IMR-90 (cell line): ENCODE measurements around the gene ELL. TPM values are rescaled to one million over a fixed set of nuclear protein-coding genes. Genes with fewer than 3 reads are reported as not detected.

Experiments
- ATAC-seq: fragments of 200-7000 bp; cut with Tn5 transposase; 2 replicates; pipeline ENCODE4 v1.9.1; 2020; ENCODE audit warnings: low read depth, mild to moderate bottlenecking, moderate library complexity
- BruUV-seq: library from RNA; stranded (reverse); fragments of 400-500 nt; replicated peaks from 2 replicates; lab custom pipeline; 2021; lab: Mats Ljungman, UMichigan
- CTCF ChIA-PET: fragments of 300-600 bp; formaldehyde crosslinking; extraction: SDS; loops from one replicate; lab custom pipeline; 2021; ENCODE audit warnings: antibody characterized with exemption; lab: Yijun Ruan, JAX
- POLR2A ChIA-PET: fragments of 300-600 bp; sonication (Branson Sonifier 250); formaldehyde crosslinking; loops from one replicate; lab custom pipeline; 2022; ENCODE audit warnings: antibody characterized with exemption; ENCODE audit not compliant: unreplicated experiment; lab: Charles Lee
- DNase-seq: peaks from one replicate; pipeline ENCODE4 v3.0.0; 2013
- H2AFZ ChIP-seq: replicated peaks from 2 replicates; pipeline ENCODE3; 2013; ENCODE audit warnings: low read length, mild to moderate bottlenecking; ENCODE audit not compliant: poor library complexity
- H2AK5ac ChIP-seq: 2 replicates; pipeline ENCODE4 v1.6.1; 2013; ENCODE audit warnings: low read depth, low read length, inconsistent platforms
- H2AK9ac ChIP-seq: replicated peaks from 2 replicates; pipeline ENCODE3; 2013; ENCODE audit warnings: mild to moderate bottlenecking, low read depth, low read length, moderate library complexity; ENCODE audit not compliant: poor library complexity
- H2BK120ac ChIP-seq: 2 replicates; pipeline ENCODE4 v1.6.1; 2013; ENCODE audit warnings: low read depth, low read length, inconsistent platforms
- H2BK15ac ChIP-seq: 3 replicates; pipeline ENCODE4 v1.6.1; 2013; ENCODE audit warnings: low read depth, low read length, inconsistent platforms
- H2BK20ac ChIP-seq: 2 replicates; pipeline ENCODE4 v1.6.1; 2013; ENCODE audit warnings: low read depth, mild to moderate bottlenecking, inconsistent platforms, low read length, moderate library complexity
- H2BK5ac ChIP-seq: 2 replicates; pipeline ENCODE4 v1.6.1; 2013; ENCODE audit warnings: mild to moderate bottlenecking, low read depth, low read length, inconsistent platforms; ENCODE audit not compliant: poor library complexity, severe bottlenecking
- H3K14ac ChIP-seq: replicated peaks from 2 replicates; pipeline ENCODE4 v1.6.1; 2013; ENCODE audit warnings: low read depth, low read length, inconsistent platforms
- H3K18ac ChIP-seq: 2 replicates; pipeline ENCODE4 v1.6.1; 2013; ENCODE audit warnings: low read depth, low read length, control low read depth
- H3K23ac ChIP-seq: 2 replicates; pipeline ENCODE4 v1.6.1; 2013; ENCODE audit warnings: low read depth, low read length, inconsistent platforms
- H3K27ac ChIP-seq: 2 replicates; pipeline ENCODE4 v1.5.1; 2013; ENCODE audit warnings: mild to moderate bottlenecking, control low read depth, low read length; ENCODE audit not compliant: insufficient read depth
- H3K27me3 ChIP-seq: 2 replicates; pipeline ENCODE4 v1.6.1; 2013; ENCODE audit warnings: low read length; ENCODE audit not compliant: control insufficient read depth, insufficient read depth
- H3K36me3 ChIP-seq: 2 replicates; pipeline ENCODE4 v1.6.1; 2013; ENCODE audit warnings: low read length, mixed read lengths; ENCODE audit not compliant: control insufficient read depth, insufficient read depth
- H3K4ac ChIP-seq: 2 replicates; pipeline ENCODE4 v1.6.1; 2013; ENCODE audit warnings: low read depth, low read length, inconsistent platforms
- H3K4me1 ChIP-seq: 2 replicates; pipeline ENCODE4 v1.6.1; 2013; ENCODE audit warnings: low read length, mixed read lengths; ENCODE audit not compliant: control insufficient read depth, insufficient read depth
- H3K4me2 ChIP-seq: 2 replicates; pipeline ENCODE4 v1.6.1; 2013; ENCODE audit warnings: low read depth, mild to moderate bottlenecking, control low read depth, low read length, moderate library complexity
- H3K4me3 ChIP-seq: 2 replicates; pipeline ENCODE4 v1.5.1; 2013; ENCODE audit warnings: low read depth, mild to moderate bottlenecking, control low read depth, low read length, moderate library complexity; ENCODE audit not compliant: insufficient read depth
- H3K56ac ChIP-seq: 2 replicates; pipeline ENCODE4 v1.6.1; 2013; ENCODE audit warnings: low read length, inconsistent platforms; ENCODE audit not compliant: insufficient read depth; ENCODE audit errors: extremely low read depth
- H3K79me1 ChIP-seq, 2 experiments: 2 replicates each; pipeline ENCODE4 v1.6.1; 2013; ENCODE audit warnings: low read length in 2 of 2, inconsistent platforms in 1 of 2, low read depth in 1 of 2
- H3K9ac ChIP-seq: 2 replicates; pipeline ENCODE4 v1.6.1; 2013; ENCODE audit warnings: low read depth, low read length, control low read depth
- H3K9me1 ChIP-seq: 2 replicates; pipeline ENCODE4 v1.6.1; 2013; ENCODE audit warnings: low read length, inconsistent platforms; ENCODE audit not compliant: insufficient read depth
- H3K9me3 ChIP-seq: 2 replicates; pipeline ENCODE4 v1.6.1; 2013; ENCODE audit warnings: low read length; ENCODE audit not compliant: control insufficient read depth, insufficient read depth
- H4K20me1 ChIP-seq: 2 replicates; pipeline ENCODE4 v1.6.1; 2013; ENCODE audit warnings: low read length, inconsistent platforms; ENCODE audit not compliant: insufficient read depth
- H4K5ac ChIP-seq: 2 replicates; pipeline ENCODE4 v1.6.1; 2013; ENCODE audit warnings: mild to moderate bottlenecking, low read depth, low read length, control low read depth
- H4K8ac ChIP-seq, 2 experiments: 2 replicates each; pipeline ENCODE4 v1.6.1; 2013; ENCODE audit warnings: low read depth in 2 of 2, low read length in 2 of 2, control low read depth in 1 of 2, inconsistent platforms in 1 of 2
- H4K91ac ChIP-seq: 2 replicates; pipeline ENCODE4 v1.6.1; 2013; ENCODE audit warnings: low read depth, low read length, inconsistent platforms; ENCODE audit not compliant: insufficient read depth
- ELK1 ChIP-seq: fragments of 150-350 bp; IDR thresholded peaks from 2 replicates; pipeline ENCODE4 v1.6.1; 2016; ENCODE audit warnings: low read depth, mild to moderate bottlenecking, low read length, moderate library complexity, borderline replicate concordance
- POLR2A ChIP-seq: IDR thresholded peaks from 2 replicates; pipeline ENCODE4 v1.6.1; 2012; ENCODE audit warnings: mild to moderate bottlenecking, low read depth, low read length
- WGBS, 2 experiments: methylation state at CpG; one replicate each; pipeline versions ENCODE4 v1.1.5 to v1.1.7; 2013; ENCODE audit warnings: missing lambda C conversion rate in 2 of 2; ENCODE audit not compliant: insufficient read length in 1 of 2; ENCODE audit errors: extremely low coverage in 2 of 2; 5-methylcytosine and 5-hydroxymethylcytosine counted together
- dilution Hi-C: fragments of 300-500 bp; cut with HindIII; formaldehyde crosslinking; loops from one replicate; pipeline ENCODE4 v1.14.3; 2018; ENCODE audit warnings: low sequenced_read_pairs; ENCODE audit not compliant: unreplicated experiment
- in situ Hi-C: fragments of 300-500 bp; cut with MboI; formaldehyde crosslinking; loops from 3 replicates; pipeline ENCODE4 v1.14.3; 2019; ENCODE audit warnings: low sequenced_read_pairs, inconsistent platforms, mixed read lengths
- intact Hi-C: fragments of 100-400 bp; cut with micrococcal nuclease; formaldehyde crosslinking; loops from 2 replicates; pipeline ENCODE4 v1.10.0; 2022
- polyA plus RNA-seq, 3 experiments: library from polyadenylated mRNA; depleted of rRNA; stranded (reverse); fragments of >200 nt; gene quantifications; 2 replicates each; pipeline ENCODE4 v1.2.3, GENCODE V29; 2012; ENCODE audit warnings: low replicate concordance in 1 of 3
- total RNA-seq: library from RNA; depleted of rRNA; stranded (reverse); fragments of >200 nt; gene quantifications from 2 replicates; pipeline ENCODE4 v1.2.3, GENCODE V29; 2012

Gene ELL
- total and polyA plus RNA-seq, 2 of the 4 experiments (the other 2 are of a cell fraction): 6.3 to 13.1 TPM

- H3K4me3 ChIP-seq: no peak overlapping the region
- no peak overlapping the region for H3K4ac ChIP-seq
- H2AK5ac ChIP-seq: peak overlapping the region; percentile 59; the same call in 1 of the 2 replicates
- no peak overlapping the region for H3K23ac ChIP-seq
- no peak overlapping the region for H4K5ac ChIP-seq
- no peaks in the 10 kb centered on the region for H3K27me3 ChIP-seq
- no peak for DNase-seq
- in situ Hi-C loops: no loop called here
- H3K9me1 ChIP-seq: peaks cover 3% of the 10 kb centered on the region; the same call in 1 of the 2 replicates
- H2AK9ac ChIP-seq: peak overlapping the region; percentile 81
- H2BK5ac ChIP-seq: no peak overlapping the region
- no peaks in the 10 kb centered on the region for H3K9me3 ChIP-seq
- BruUV-seq: no TSS peak
- dilution Hi-C loops: no loop called here
- peaks cover 15% of the 10 kb centered on the region; the same call in 1 of the 2 replicates for H3K36me3 ChIP-seq
- ChIA-PET CTCF (no interaction called here), POLR2A (no interaction called here)
- no peak overlapping the region for H3K14ac ChIP-seq
- peaks cover 2 to 16% of the 10 kb centered on the region in 2 experiments; a peak in 1 of 4 replicates for H3K79me1 ChIP-seq
- no peak overlapping the region for H3K9ac ChIP-seq
- H4K91ac ChIP-seq: no peak overlapping the region
- intact Hi-C loops: no loop called here
- H2AFZ ChIP-seq: peak overlapping the region; percentile 7
- H2BK20ac ChIP-seq: no peak overlapping the region
- H2BK15ac ChIP-seq: no peak overlapping the region
- H3K4me1 ChIP-seq: peaks cover 23% of the 10 kb centered on the region; the same call in 1 of the 2 replicates
- no peak for ATAC-seq
- no peak overlapping the region for H2BK120ac ChIP-seq
- no peak overlapping the region for H3K56ac ChIP-seq
- H4K8ac ChIP-seq: no peak overlapping the region; a peak in 1 of 4 replicates
- H3K27ac ChIP-seq: no peak overlapping the region
- H4K20me1 ChIP-seq: peaks cover 42% of the 10 kb centered on the region
- WGBS, 2 experiments: 87% methylated on average over 27 of the region's 46 CpGs; no CpG with 5 or more reads in 1 of the 2 experiments
- TF ChIP-seq ELK1 (no peak), POLR2A (0 out of 2 replicates have a peak, but pooled peaks have one; percentile 4)
- H3K4me2 ChIP-seq: no peak overlapping the region; the same call in 1 of the 2 replicates
- H3K18ac ChIP-seq: no peak overlapping the region
Measured at GRCh38 chr19:18435842-18436670, 85.8 kb downstream of the ELL start.
